GM12874 (cell line): ENCODE results near the gene NAALADL2.

Experiments used
- TF ChIP-seq, protein P1 (sequence below): IDR thresholded peaks from 2 replicates; pipeline ENCODE4 v1.5.1; 2011; ENCODE audit warnings: low read depth, mild to moderate bottlenecking, control low read depth, low read length, moderate library complexity; ENCODE audit not compliant: insufficient read depth

The NAALADL2 gene

DNA sequence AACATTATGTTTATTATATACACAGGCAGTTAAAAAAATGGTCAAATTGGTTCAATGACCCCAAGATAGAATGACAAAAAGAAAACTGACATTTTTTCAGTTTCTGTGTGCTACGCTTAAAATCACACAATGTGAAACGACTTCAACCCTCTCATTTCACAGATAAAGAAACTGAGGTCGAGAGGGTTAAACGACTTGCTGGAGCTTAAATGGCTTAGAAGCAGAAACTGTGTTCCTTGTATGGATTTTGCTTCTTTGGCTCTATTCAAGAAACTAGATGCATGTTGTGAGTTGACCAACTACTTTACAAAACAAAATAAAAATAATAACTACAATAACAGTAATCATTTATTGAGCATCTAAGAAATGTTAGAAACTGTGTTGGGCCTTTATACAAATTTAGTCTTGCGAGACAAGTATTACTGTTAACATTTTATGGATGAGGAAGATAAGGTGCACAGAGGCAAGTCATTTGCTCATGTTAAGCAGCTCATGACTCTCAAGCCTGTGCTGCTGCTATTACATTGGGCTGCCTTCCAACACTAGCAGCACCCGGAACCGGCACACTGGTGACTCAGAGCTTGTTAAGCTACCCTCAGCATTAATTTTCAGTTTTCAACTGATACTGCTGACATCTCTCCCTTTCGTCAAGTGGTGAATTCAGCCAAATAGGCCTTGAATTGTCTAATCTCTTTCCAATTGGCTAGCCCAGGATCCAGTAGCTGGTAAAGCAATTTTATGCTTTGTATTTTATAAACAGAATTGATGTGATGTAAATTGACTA, 487.6 kb downstream of the NAALADL2 start:
- TF ChIP-seq, protein P1, sequence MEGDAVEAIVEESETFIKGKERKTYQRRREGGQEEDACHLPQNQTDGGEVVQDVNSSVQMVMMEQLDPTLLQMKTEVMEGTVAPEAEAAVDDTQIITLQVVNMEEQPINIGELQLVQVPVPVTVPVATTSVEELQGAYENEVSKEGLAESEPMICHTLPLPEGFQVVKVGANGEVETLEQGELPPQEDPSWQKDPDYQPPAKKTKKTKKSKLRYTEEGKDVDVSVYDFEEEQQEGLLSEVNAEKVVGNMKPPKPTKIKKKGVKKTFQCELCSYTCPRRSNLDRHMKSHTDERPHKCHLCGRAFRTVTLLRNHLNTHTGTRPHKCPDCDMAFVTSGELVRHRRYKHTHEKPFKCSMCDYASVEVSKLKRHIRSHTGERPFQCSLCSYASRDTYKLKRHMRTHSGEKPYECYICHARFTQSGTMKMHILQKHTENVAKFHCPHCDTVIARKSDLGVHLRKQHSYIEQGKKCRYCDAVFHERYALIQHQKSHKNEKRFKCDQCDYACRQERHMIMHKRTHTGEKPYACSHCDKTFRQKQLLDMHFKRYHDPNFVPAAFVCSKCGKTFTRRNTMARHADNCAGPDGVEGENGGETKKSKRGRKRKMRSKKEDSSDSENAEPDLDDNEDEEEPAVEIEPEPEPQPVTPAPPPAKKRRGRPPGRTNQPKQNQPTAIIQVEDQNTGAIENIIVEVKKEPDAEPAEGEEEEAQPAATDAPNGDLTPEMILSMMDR = no peak

DNA sequence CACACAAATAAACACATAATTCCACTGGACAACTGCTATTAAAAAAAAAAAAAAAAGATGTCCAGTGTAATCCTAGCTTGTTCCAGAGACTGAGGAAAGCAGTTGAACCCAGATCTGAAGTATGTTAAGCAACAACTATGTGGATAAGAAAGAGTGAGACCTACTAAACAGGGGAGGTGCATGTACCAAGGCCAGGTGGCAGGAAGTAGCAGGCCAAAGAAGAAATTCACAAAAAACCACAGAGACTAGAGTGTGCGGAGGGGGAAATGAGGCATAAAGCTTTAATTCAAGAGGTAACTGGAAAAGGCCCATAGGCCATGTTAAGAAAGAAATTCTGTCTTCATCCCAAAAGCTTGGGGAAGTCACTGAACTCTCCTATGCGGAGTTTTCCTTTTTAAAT, 490.0 kb downstream of the NAALADL2 start:
- TF ChIP-seq, protein P1 = no peak

DNA sequence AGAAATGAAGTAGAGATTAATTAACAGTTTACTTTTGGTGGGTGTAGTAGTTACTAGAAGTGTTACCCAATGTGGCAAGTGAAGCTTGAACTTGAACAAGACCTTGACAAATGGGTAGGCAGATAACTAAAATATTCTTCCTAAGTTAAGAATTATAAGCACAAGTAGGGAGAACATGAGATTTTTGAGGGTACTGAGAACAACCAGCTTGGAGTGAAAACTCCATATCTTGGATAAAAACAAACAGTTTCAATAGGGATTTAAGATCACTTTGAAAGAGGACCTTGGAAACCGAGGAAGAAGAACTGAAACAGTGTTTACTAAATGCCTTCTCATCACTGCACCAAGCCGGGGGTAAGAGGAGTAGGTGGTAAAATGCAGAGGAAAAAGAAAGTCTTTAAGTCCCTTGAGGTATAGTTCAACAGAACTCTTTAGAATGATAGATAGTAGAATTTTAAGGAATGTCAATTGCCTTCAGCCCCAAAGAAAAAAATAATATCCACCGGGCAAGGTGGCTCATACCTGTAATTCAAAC, 496.7 kb downstream of the NAALADL2 start:
- TF ChIP-seq, protein P1 = no peak

DNA sequence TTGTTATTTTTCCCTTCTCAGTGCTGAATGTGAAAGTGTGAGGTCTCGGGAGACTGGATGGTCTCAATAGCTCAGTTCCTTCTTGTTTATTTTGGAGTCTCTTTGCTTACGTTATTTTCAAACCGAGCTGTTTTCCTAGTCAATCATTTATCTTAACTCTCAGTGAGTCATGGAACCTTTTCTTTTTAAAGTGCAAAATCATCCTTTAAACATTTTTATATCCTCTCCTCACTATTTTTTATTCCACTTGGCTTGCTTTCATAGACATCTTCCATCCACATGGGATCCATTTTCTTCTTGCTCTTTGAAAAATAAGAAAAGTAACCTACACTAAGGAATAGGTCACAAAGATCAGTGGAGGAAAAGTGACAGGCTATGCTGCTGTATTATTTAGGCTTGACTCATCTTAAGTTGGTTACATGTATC, 497.8 kb downstream of the NAALADL2 start:
- TF ChIP-seq, protein P1 = no peak

DNA sequence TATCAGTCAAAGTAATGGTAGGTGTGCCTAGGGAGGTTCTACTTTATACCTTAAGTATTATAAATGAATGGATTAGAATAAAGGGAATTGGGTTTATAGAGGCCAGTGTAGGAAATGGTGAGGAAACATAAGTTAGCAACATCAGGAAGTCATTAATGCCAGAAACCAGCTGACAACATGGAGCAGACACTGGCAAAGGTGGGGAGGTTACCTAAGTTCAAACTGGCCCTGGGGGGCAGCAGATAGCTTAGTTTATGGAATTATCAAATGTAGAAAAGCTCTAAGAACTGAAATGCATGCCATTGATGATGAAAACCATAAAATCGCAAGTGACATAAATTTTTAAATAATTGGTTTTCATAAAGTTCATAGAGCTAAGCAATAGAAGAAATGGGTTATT, 498.6 kb downstream of the NAALADL2 start:
- TF ChIP-seq, protein P1 = no peak

DNA sequence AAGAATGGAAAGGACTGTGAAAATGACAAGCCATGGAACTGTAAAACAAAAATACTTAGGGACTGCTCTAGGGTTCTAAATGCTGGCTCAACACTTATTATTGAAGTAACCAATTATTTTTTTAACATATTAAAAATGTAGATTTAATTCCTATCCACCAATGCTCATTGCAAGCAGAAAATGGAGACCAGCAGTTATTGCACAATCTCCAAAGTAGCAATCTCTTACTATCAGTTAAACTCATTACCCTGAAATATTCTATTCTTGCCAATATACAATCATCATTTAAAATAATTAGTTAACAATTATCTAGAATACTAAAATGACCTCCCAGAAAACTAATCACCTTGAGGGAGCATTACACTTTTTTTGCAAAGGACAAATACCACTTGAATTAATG, 499.8 kb downstream of the NAALADL2 start:
- TF ChIP-seq, protein P1 = no peak

DNA sequence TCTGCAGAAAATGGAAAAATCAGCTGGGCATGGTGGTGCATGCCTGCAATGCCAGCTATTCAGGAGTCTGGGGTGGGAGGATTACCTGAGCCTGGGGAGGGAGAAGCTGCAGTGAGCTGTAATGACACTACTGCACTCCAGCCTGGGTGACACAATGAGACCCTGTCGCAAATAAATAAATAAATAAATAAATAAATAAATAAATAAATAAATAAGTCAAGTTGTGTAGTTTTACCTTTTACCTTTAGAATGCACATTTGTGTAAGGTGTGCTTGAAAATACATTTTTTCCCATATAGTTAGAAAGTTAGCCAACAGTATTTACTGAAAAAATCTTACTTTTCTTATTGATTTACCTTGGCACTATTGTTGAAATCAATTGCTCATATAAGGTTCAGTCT, 515.6 kb downstream of the NAALADL2 start:
- TF ChIP-seq, protein P1 = no peak
